ENCODE data around the gene NME5.

NME5 gene

GRCh38 chr5:138139781-138140090 is 508 bp upstream of the NME5 start:
- Histone ChIP-seq H3K4me3 (ENCODE audit: low read length in 2 of 2) (peak overlapping the region; percentile 69 to 79), H3K27ac (ENCODE audit: low read length) (no peak overlapping the region), H3K9ac (ENCODE audit: low read length in 2 of 2) (no peak overlapping the region), H3K36me3 (ENCODE audit: control insufficient read depth in 2 of 2, insufficient read depth in 2 of 2, low read length in 2 of 2) (no peaks in the 10 kb centered on the region), H3K27me3 (ENCODE audit: control insufficient read depth in 1 of 2, insufficient read depth in 2 of 2, low read length in 2 of 2) (no peaks in the 10 kb centered on the region), H3K4me1 (ENCODE audit: control insufficient read depth, insufficient read depth, low read length) (peaks cover 3% of the 10 kb centered on the region), H3K9me3 (ENCODE audit: control insufficient read depth in 2 of 2, low read length in 2 of 2) (no peaks in the 10 kb centered on the region)

- Histone ChIP-seq H3K9me3 (ENCODE audit: control insufficient read depth in 2 of 2, low read length in 2 of 2) (no peaks in the 10 kb centered on the region), H3K36me3 (ENCODE audit: control insufficient read depth in 2 of 2, insufficient read depth in 2 of 2, low read length in 2 of 2) (no peaks in the 10 kb centered on the region), H3K4me3 (ENCODE audit: low read length in 2 of 2) (no peak overlapping the region), H3K27ac (ENCODE audit: low read length) (no peak overlapping the region), H3K9ac (ENCODE audit: low read length in 2 of 2) (no peak overlapping the region), H3K4me1 (ENCODE audit: control insufficient read depth, insufficient read depth, low read length) (no peaks in the 10 kb centered on the region), H3K27me3 (ENCODE audit: control insufficient read depth in 1 of 2, insufficient read depth in 2 of 2, low read length in 2 of 2) (no peaks in the 10 kb centered on the region)
Measured at GRCh38 chr5:138132543-138132942, 6.7 kb downstream of the NME5 start.

- no peak overlapping the region for H3K9ac ChIP-seq (ENCODE audit: low read length in 2 of 2)
- H3K36me3 ChIP-seq (ENCODE audit: control insufficient read depth in 2 of 2, insufficient read depth in 2 of 2, low read length in 2 of 2) = no peaks in the 10 kb centered on the region
- no peak overlapping the region for H3K27ac ChIP-seq (ENCODE audit: low read length)
- H3K4me3 ChIP-seq (ENCODE audit: low read length in 2 of 2) = no peak overlapping the region
- H3K9me3 ChIP-seq (ENCODE audit: control insufficient read depth in 2 of 2, low read length in 2 of 2) = no peaks in the 10 kb centered on the region
- no peaks in the 10 kb centered on the region for H3K4me1 ChIP-seq (ENCODE audit: control insufficient read depth, insufficient read depth, low read length)
- H3K27me3 ChIP-seq (ENCODE audit: control insufficient read depth in 1 of 2, insufficient read depth in 2 of 2, low read length in 2 of 2) = no peaks in the 10 kb centered on the region
Measured at GRCh38 chr5:138129347-138129746, 9.9 kb downstream of the NME5 start.

GRCh38 chr5:138128334-138128733 is 10.9 kb downstream of the NME5 start:
- Histone ChIP-seq H3K36me3 (ENCODE audit: control insufficient read depth in 2 of 2, insufficient read depth in 2 of 2, low read length in 2 of 2) (no peaks in the 10 kb centered on the region), H3K4me3 (ENCODE audit: low read length in 2 of 2) (no peak overlapping the region), H3K9me3 (ENCODE audit: control insufficient read depth in 2 of 2, low read length in 2 of 2) (no peaks in the 10 kb centered on the region), H3K27ac (ENCODE audit: low read length) (no peak overlapping the region), H3K4me1 (ENCODE audit: control insufficient read depth, insufficient read depth, low read length) (no peaks in the 10 kb centered on the region), H3K9ac (ENCODE audit: low read length in 2 of 2) (no peak overlapping the region), H3K27me3 (ENCODE audit: control insufficient read depth in 1 of 2, insufficient read depth in 2 of 2, low read length in 2 of 2) (no peaks in the 10 kb centered on the region)

DNA sequence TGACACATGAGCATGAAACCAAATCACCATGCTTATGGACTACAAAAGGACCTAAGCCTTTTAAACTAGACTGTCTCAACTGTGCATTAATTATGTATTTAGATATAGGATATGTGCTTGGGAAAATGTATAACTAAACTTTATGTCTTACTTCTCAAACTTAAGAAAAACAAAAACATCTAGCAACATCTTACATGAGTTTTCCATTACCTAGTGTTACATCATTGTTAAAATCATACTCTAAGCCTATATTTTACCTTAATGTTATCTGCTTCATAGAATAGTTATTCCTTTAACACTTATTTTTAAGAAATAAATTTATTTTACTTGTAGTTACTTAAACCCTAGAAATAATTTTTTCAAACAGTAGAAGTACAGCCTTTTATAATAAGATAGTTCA is 24.0 kb downstream of the NME5 start:
- H3K4me3 ChIP-seq (ENCODE audit: low read length in 2 of 2) = no peak overlapping the region
- H3K36me3 ChIP-seq (ENCODE audit: control insufficient read depth in 2 of 2, insufficient read depth in 2 of 2, low read length in 2 of 2) = no peaks in the 10 kb centered on the region
- H3K4me1 ChIP-seq (ENCODE audit: control insufficient read depth, insufficient read depth, low read length) = no peaks in the 10 kb centered on the region
- no peak overlapping the region for H3K9ac ChIP-seq (ENCODE audit: low read length in 2 of 2)
- no peak overlapping the region for H3K27ac ChIP-seq (ENCODE audit: low read length)
- no peaks in the 10 kb centered on the region for H3K9me3 ChIP-seq (ENCODE audit: control insufficient read depth in 2 of 2, low read length in 2 of 2)
- no peaks in the 10 kb centered on the region for H3K27me3 ChIP-seq (ENCODE audit: control insufficient read depth in 1 of 2, insufficient read depth in 2 of 2, low read length in 2 of 2)

DNA sequence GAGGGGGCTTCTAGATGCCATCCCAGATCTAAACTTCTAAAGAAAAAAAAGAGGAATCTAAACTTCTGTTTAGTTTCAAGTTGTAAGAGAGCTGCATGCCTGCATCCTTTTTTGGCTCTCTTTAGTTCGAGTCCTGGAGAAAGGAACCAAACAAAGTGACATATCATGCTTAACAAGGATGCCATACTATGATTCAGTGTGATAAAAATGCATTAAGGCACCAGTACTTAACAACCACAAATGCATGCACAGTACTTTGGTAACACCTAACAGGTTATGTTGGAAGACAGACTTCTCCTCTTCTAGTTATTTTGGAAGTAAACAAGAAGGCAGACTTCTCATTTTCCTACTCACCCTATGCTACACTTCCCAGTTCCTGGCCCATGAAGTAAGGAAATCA is 27.3 kb downstream of the NME5 start:
- Histone ChIP-seq H3K4me3 (ENCODE audit: low read length in 2 of 2) (peak overlapping the region in 1 of 2 donors; percentile 0), H3K4me1 (ENCODE audit: control insufficient read depth, insufficient read depth, low read length) (no peaks in the 10 kb centered on the region), H3K27me3 (ENCODE audit: control insufficient read depth in 1 of 2, insufficient read depth in 2 of 2, low read length in 2 of 2) (no peaks in the 10 kb centered on the region), H3K27ac (ENCODE audit: low read length) (no peak overlapping the region), H3K9ac (ENCODE audit: low read length in 2 of 2) (no peak overlapping the region), H3K36me3 (ENCODE audit: control insufficient read depth in 2 of 2, insufficient read depth in 2 of 2, low read length in 2 of 2) (no peaks in the 10 kb centered on the region), H3K9me3 (ENCODE audit: control insufficient read depth in 2 of 2, low read length in 2 of 2) (no peaks in the 10 kb centered on the region)

GRCh38 chr5:138111181-138111580 is 28.0 kb downstream of the NME5 start:
- Histone ChIP-seq H3K9me3 (ENCODE audit: control insufficient read depth in 2 of 2, low read length in 2 of 2) (no peaks in the 10 kb centered on the region), H3K4me1 (ENCODE audit: control insufficient read depth, insufficient read depth, low read length) (no peaks in the 10 kb centered on the region), H3K36me3 (ENCODE audit: control insufficient read depth in 2 of 2, insufficient read depth in 2 of 2, low read length in 2 of 2) (no peaks in the 10 kb centered on the region), H3K27ac (ENCODE audit: low read length) (no peak overlapping the region), H3K9ac (ENCODE audit: low read length in 2 of 2) (no peak overlapping the region), H3K27me3 (ENCODE audit: control insufficient read depth in 1 of 2, insufficient read depth in 2 of 2, low read length in 2 of 2) (no peaks in the 10 kb centered on the region), H3K4me3 (ENCODE audit: low read length in 2 of 2) (no peak overlapping the region)

DNA sequence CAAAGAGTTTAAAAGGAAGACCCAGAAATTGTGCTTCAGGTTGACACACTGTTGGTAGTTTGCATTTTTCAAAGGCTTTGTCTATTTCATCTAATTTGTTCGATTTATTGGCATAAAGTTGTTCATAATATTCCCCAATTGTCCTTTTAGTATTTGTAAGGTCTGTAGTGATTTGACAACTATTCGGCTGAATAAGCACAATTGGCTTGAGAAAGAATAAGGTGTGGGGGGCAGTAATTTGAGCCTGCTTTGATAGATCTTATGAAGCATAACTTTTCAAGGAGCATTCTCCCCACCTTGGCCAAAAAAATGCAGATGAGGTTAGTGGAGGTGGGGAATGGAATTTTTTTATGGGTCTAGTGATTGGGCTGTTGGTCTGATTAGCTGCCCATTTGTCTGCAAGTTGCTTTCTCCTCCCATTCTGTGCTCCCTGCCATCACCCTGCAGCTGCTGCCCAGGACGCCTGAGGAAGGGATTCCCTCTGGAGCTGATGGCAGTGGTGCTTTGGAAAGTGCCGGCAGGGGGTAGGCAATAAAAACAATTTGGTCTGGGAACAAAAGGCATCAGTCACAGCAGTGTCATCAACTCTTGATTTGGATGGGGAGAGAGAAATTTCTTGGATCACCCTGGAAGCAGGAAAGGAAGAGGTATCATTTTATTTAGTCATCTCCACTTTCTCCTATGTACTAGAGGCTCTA is 28.8 kb downstream of the NME5 start:
- no peak overlapping the region for H3K27ac ChIP-seq (ENCODE audit: low read length)
- H3K36me3 ChIP-seq (ENCODE audit: control insufficient read depth in 2 of 2, insufficient read depth in 2 of 2, low read length in 2 of 2) = no peaks in the 10 kb centered on the region
- no peak overlapping the region for H3K4me3 ChIP-seq (ENCODE audit: low read length in 2 of 2)
- no peak overlapping the region for H3K9ac ChIP-seq (ENCODE audit: low read length in 2 of 2)
- no peaks in the 10 kb centered on the region for H3K9me3 ChIP-seq (ENCODE audit: control insufficient read depth in 2 of 2, low read length in 2 of 2)
- no peaks in the 10 kb centered on the region for H3K27me3 ChIP-seq (ENCODE audit: control insufficient read depth in 1 of 2, insufficient read depth in 2 of 2, low read length in 2 of 2)
- H3K4me1 ChIP-seq (ENCODE audit: control insufficient read depth, insufficient read depth, low read length) = no peaks in the 10 kb centered on the region

GRCh38 chr5:138109463-138110265 is 29.6 kb downstream of the NME5 start:
- Histone ChIP-seq H3K9ac (ENCODE audit: low read length in 2 of 2) (no peak overlapping the region), H3K27ac (ENCODE audit: low read length) (no peak overlapping the region), H3K9me3 (ENCODE audit: control insufficient read depth in 2 of 2, low read length in 2 of 2) (no peaks in the 10 kb centered on the region), H3K4me1 (ENCODE audit: control insufficient read depth, insufficient read depth, low read length) (no peaks in the 10 kb centered on the region), H3K4me3 (ENCODE audit: low read length in 2 of 2) (no peak overlapping the region), H3K36me3 (ENCODE audit: control insufficient read depth in 2 of 2, insufficient read depth in 2 of 2, low read length in 2 of 2) (no peaks in the 10 kb centered on the region), H3K27me3 (ENCODE audit: control insufficient read depth in 1 of 2, insufficient read depth in 2 of 2, low read length in 2 of 2) (no peaks in the 10 kb centered on the region)

GRCh38 chr5:138107213-138107612 is 32.0 kb downstream of the NME5 start:
- no peak overlapping the region for H3K9ac ChIP-seq (ENCODE audit: low read length in 2 of 2)
- no peaks in the 10 kb centered on the region for H3K27me3 ChIP-seq (ENCODE audit: control insufficient read depth in 1 of 2, insufficient read depth in 2 of 2, low read length in 2 of 2)
- H3K4me3 ChIP-seq (ENCODE audit: low read length in 2 of 2) = no peak overlapping the region
- H3K27ac ChIP-seq (ENCODE audit: low read length) = no peak overlapping the region
- no peaks in the 10 kb centered on the region for H3K4me1 ChIP-seq (ENCODE audit: control insufficient read depth, insufficient read depth, low read length)
- H3K36me3 ChIP-seq (ENCODE audit: control insufficient read depth in 2 of 2, insufficient read depth in 2 of 2, low read length in 2 of 2) = no peaks in the 10 kb centered on the region
- no peaks in the 10 kb centered on the region for H3K9me3 ChIP-seq (ENCODE audit: control insufficient read depth in 2 of 2, low read length in 2 of 2)

GRCh38 chr5:138105709-138106108 is 33.5 kb downstream of the NME5 start:
- Histone ChIP-seq H3K4me3 (ENCODE audit: low read length in 2 of 2) (no peak overlapping the region), H3K9me3 (ENCODE audit: control insufficient read depth in 2 of 2, low read length in 2 of 2) (no peaks in the 10 kb centered on the region), H3K36me3 (ENCODE audit: control insufficient read depth in 2 of 2, insufficient read depth in 2 of 2, low read length in 2 of 2) (no peaks in the 10 kb centered on the region), H3K9ac (ENCODE audit: low read length in 2 of 2) (no peak overlapping the region), H3K4me1 (ENCODE audit: control insufficient read depth, insufficient read depth, low read length) (no peaks in the 10 kb centered on the region), H3K27ac (ENCODE audit: low read length) (no peak overlapping the region), H3K27me3 (ENCODE audit: control insufficient read depth in 1 of 2, insufficient read depth in 2 of 2, low read length in 2 of 2) (no peaks in the 10 kb centered on the region)
